Keratinocyte (primary cell): ENCODE data around the gene ZBTB17. TPM values are rescaled to one million over a fixed set of nuclear protein-coding genes. Genes with fewer than 3 reads are reported as not detected.
"Not testable (repeated sequence)": the region's sequence is repeated elsewhere in the genome, so short reads cannot be mapped to it uniquely, and the experiment has no call there.

Experiments used
- DNase-seq: peaks from one replicate; pipeline ENCODE4 v3.0.0-alpha.2; 2011; ENCODE audit warnings: low read depth, missing footprints, low spot score
- FAIRE-seq: peaks from 2 replicates; lab custom pipeline; 2011; peaks lifted over from hg19 to GRCh38; lab: Jason Lieb, UNC
- H2AFZ ChIP-seq: 2 replicates; pipeline ENCODE4 v1.6.0; 2012; ENCODE audit warnings: low read length, control low read depth, inconsistent platforms; ENCODE audit not compliant: control insufficient read depth
- H3K27ac ChIP-seq: 2 replicates; pipeline ENCODE4 v1.5.1; 2011; ENCODE audit warnings: low read length; ENCODE audit not compliant: control insufficient read depth, insufficient read depth
- H3K27me3 ChIP-seq: 3 replicates; pipeline ENCODE4 v1.6.0; 2011; ENCODE audit warnings: low read length; ENCODE audit not compliant: control insufficient read depth, insufficient read depth; ENCODE audit errors: extremely low read depth
- H3K36me3 ChIP-seq, 2 experiments: 2 replicates in 1 of 2; 3 replicates in 1 of 2; pipeline ENCODE4 v1.5.1; 2011; ENCODE audit warnings: low read length in 2 of 2, mild to moderate bottlenecking in 1 of 2; ENCODE audit not compliant: control insufficient read depth in 2 of 2, insufficient read depth in 2 of 2; ENCODE audit errors: extremely low read depth in 1 of 2
- H3K4me1 ChIP-seq: 3 replicates; pipeline ENCODE4 v1.5.1; 2011; ENCODE audit warnings: low read length; ENCODE audit not compliant: control insufficient read depth, insufficient read depth; ENCODE audit errors: extremely low read depth
- H3K4me2 ChIP-seq: 3 replicates; pipeline ENCODE4 v1.6.0; 2011; ENCODE audit warnings: low read depth, low read length; ENCODE audit not compliant: control insufficient read depth, insufficient read depth; ENCODE audit errors: extremely low read depth
- H3K4me3 ChIP-seq, 3 experiments: fragments of 200-600 bp in 1 of 3; sonication (generic) in 1 of 3; 2 replicates in 2 of 3; 3 replicates in 1 of 3; pipeline ENCODE4 v1.5.1; 2011 to 2016; ENCODE audit warnings: low read length in 3 of 3, mild to moderate bottlenecking in 3 of 3, control low read depth in 2 of 3, inconsistent platforms in 1 of 3, low read depth in 1 of 3, mixed read lengths in 1 of 3, mixed run types in 1 of 3, moderate library complexity in 1 of 3; ENCODE audit not compliant: control insufficient read depth in 2 of 3, insufficient read depth in 2 of 3; ENCODE audit errors: extremely low read depth in 1 of 3
- H3K79me2 ChIP-seq: 2 replicates; pipeline ENCODE4 v1.6.0; 2012; ENCODE audit warnings: low read length; ENCODE audit not compliant: control insufficient read depth, insufficient read depth
- H3K9ac ChIP-seq: 3 replicates; pipeline ENCODE4 v1.6.0; 2011; ENCODE audit warnings: low read length; ENCODE audit not compliant: control insufficient read depth, insufficient read depth; ENCODE audit errors: extremely low read depth
- H3K9me1 ChIP-seq: 3 replicates; pipeline ENCODE4 v1.6.0; 2011; ENCODE audit warnings: low read length; ENCODE audit not compliant: control insufficient read depth, insufficient read depth; ENCODE audit errors: extremely low read depth
- H3K9me3 ChIP-seq: 2 replicates; pipeline ENCODE4 v1.5.1; 2012; ENCODE audit warnings: low read depth, low read length; ENCODE audit not compliant: control insufficient read depth
- H4K20me1 ChIP-seq: 3 replicates; pipeline ENCODE4 v1.6.0; 2011; ENCODE audit warnings: low read length; ENCODE audit not compliant: control insufficient read depth, insufficient read depth; ENCODE audit errors: extremely low read depth
- EZH2 ChIP-seq: IDR thresholded peaks from one replicate; pipeline ENCODE4 v1.6.1; 2012; ENCODE audit warnings: inconsistent platforms, mild to moderate bottlenecking, low read length, moderate library complexity
- dilution Hi-C: fragments of 300-500 bp; cut with MboI; formaldehyde crosslinking; loops from one replicate; pipeline ENCODE4 v1.7.0; 2020; ENCODE audit warnings: low sequenced_read_pairs; ENCODE audit not compliant: extremely low pct_ligation_motif_present
- polyA plus RNA-seq, 5 experiments: library from polyadenylated mRNA; depleted of rRNA in 3 of 5; stranded (reverse) in 3 of 5; stranded (forward) in 1 of 5; unstranded in 1 of 5; fragments of >200 nt; gene quantifications; 1 replicate in 1 of 5; 2 replicates in 3 of 5; 3 replicates in 1 of 5; pipeline versions ENCODE4 v1.2.1 to v1.2.3, GENCODE V29; 2011 to 2012; ENCODE audit warnings: missing spikeins in 2 of 5, low read depth in 1 of 5, low replicate concordance in 1 of 5
- TF ChIP-seq, protein P1 (sequence below), 3 experiments: IDR thresholded peaks in 1 of 3; conservative IDR thresholded peaks in 1 of 3; optimal IDR thresholded peaks in 1 of 3; 2 replicates in 2 of 3; 3 replicates in 1 of 3; pipeline versions ENCODE3 to v1.5.1; 2011; ENCODE audit warnings: low read length in 3 of 3, mild to moderate bottlenecking in 3 of 3, moderate library complexity in 2 of 3, control low read depth in 1 of 3, inconsistent platforms in 1 of 3; ENCODE audit not compliant: insufficient read depth in 2 of 3; ENCODE audit errors: extremely low read depth in 1 of 3

The ZBTB17 gene
- polyA plus RNA-seq, 1 donor (not counting 4 experiments of a cell fraction or from before 2014, with no cell fraction given) = 18.4 TPM

DNA sequence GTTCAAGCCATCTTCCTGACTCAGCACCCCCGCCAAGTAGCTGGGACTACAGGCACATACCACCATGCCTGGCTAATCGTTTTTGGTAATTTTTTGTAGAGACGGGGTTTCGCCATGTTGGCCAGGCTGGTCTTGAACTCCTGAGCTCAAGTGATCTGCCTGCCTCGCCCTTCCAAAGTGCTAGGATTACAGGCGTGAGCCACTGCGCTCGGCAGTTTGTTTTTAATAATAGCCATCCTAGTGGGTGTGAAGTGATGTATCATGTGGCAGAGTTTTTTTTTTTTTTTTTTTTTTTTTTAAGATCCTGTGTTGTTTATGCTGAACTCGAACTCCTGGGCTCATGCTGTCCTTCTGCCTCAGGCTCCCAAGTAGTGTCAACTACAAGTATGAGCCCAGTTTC is 76.6 kb downstream of the ZBTB17 start:
- Histone ChIP-seq H3K79me2 (peaks cover 97% of the 10 kb centered on the region), H3K9me1 (no peaks in the 10 kb centered on the region), H2AFZ (no peak overlapping the region), H3K4me3 (no peak overlapping the region), H3K27me3 (no peaks in the 10 kb centered on the region), H3K4me1 (peaks cover 17% of the 10 kb centered on the region), H3K27ac (no peak overlapping the region), H3K4me2 (no peak overlapping the region), H3K36me3 (peaks cover 0 to 6% of the 10 kb centered on the region in 2 experiments), H3K9ac (no peak overlapping the region), H4K20me1 (peaks cover 6% of the 10 kb centered on the region), H3K9me3 (no peaks in the 10 kb centered on the region)
- FAIRE-seq (no peak), DNase-seq (no peak)
- dilution Hi-C loops = no loop called here
- TF ChIP-seq, protein P1, sequence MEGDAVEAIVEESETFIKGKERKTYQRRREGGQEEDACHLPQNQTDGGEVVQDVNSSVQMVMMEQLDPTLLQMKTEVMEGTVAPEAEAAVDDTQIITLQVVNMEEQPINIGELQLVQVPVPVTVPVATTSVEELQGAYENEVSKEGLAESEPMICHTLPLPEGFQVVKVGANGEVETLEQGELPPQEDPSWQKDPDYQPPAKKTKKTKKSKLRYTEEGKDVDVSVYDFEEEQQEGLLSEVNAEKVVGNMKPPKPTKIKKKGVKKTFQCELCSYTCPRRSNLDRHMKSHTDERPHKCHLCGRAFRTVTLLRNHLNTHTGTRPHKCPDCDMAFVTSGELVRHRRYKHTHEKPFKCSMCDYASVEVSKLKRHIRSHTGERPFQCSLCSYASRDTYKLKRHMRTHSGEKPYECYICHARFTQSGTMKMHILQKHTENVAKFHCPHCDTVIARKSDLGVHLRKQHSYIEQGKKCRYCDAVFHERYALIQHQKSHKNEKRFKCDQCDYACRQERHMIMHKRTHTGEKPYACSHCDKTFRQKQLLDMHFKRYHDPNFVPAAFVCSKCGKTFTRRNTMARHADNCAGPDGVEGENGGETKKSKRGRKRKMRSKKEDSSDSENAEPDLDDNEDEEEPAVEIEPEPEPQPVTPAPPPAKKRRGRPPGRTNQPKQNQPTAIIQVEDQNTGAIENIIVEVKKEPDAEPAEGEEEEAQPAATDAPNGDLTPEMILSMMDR (optimal IDR thresholded peaks at IDR 0.05 in 1 of 3, IDR thresholded peaks at IDR 0.05 in 1 of 3, conservative IDR thresholded peaks at IDR 0.05 in 1 of 3; ENCODE audit: extremely low read depth in 1 of 3, insufficient read depth in 2 of 3, low read length in 3 of 3) = no peak
- TF ChIP-seq EZH2 = no peak

DNA sequence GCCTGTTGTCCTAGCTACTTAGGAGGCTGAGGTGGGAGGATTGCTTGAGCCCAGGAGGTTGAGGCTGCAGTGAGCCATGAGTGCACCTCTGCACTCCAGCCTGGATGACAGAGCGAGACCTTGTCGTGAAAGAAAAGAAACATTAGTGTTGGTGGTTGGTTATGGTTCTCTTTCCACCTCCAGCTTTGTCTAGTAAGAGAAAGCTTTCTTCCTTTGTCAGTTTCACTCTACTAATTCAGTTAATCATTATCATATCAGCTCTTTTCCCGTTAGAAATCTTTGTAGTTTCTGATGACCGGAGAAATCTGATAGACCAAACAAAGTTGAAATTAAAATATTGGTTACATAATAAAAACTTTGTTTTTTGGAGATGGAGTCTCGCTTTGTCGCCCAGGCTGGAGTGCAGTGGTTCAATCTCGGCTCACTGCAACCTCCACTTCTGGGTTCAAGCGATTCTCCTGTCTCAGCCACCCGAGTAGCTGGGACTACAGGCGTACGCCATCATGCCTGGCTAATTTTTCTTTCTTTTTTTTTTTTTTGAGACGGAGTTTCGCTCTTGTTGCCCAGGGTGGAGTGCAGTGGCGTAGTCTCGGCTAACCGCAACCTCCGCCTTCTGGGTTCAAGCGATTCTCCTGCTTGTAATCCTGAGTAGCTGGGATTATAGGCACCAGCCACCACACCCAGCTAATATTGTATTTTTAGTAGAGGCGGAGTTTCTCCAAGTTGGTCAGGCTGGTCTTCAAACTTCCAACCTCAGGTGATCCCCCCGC is 78.9 kb downstream of the ZBTB17 start:
- H3K4me3 ChIP-seq, H3K36me3 ChIP-seq, H2AFZ ChIP-seq, DNase-seq, dilution Hi-C loops, H4K20me1 ChIP-seq, H3K4me2 ChIP-seq, H3K9me1 ChIP-seq, H3K27me3 ChIP-seq, H3K9ac ChIP-seq, FAIRE-seq, H3K9me3 ChIP-seq: not testable (repeated sequence)
- peaks cover 11% of the 10 kb centered on the region for H3K4me1 ChIP-seq
- peaks cover 98% of the 10 kb centered on the region for H3K79me2 ChIP-seq
- peak overlapping the region; percentile 41 for H3K27ac ChIP-seq
